Gastroesophageal sphincter (tissue), 2 donors: ENCODE data around the gene CRCP.

Experiments
- EP300 ChIP-seq: sonication (generic); formaldehyde crosslinking; IDR thresholded peaks from one replicate; pipeline ENCODE4 v1.6.1; 2017; ENCODE audit warnings: antibody characterized with exemption, mild to moderate bottlenecking
- POLR2A ChIP-seq, 2 donors: fragments of 450-650 bp; IDR thresholded peaks; one replicate each; pipeline ENCODE4 v1.6.1; 2017; ENCODE audit warnings: antibody characterized with exemption in 2 of 2, mild to moderate bottlenecking in 2 of 2, moderate library complexity in 1 of 2

- TF ChIP-seq EP300: no peak
- TF ChIP-seq POLR2A (IDR thresholded peaks at IDR 0.05): no peak
Observed at GRCh38 chr7:66100408-66101050, 14.1 kb upstream of the CRCP start.
